ENCODE data around the gene LRRC7. TPM values are rescaled to one million over a fixed set of nuclear protein-coding genes. Genes with fewer than 3 reads are reported as not detected.

Gene LRRC7
- total and polyA plus RNA-seq, 2 of the 13 experiments (the other 11 are each of a cell fraction or from before 2014, with no cell fraction given), result not detected

- no peak for TF ChIP-seq THAP9 (CRISPR knock-in tag; IDR thresholded peaks at IDR 0.05; ENCODE audit: borderline replicate concordance)
- no peak for TF ChIP-seq SRF (IDR thresholded peaks at IDR 0.05; ENCODE audit: low read depth, low read length)
- no peak for TF ChIP-seq POGZ (CRISPR knock-in tag; IDR thresholded peaks at IDR 0.05)
- no peak for TF ChIP-seq HOXA7 (CRISPR knock-in tag; IDR thresholded peaks at IDR 0.05)
- no peak for TF ChIP-seq ZNF10 (CRISPR knock-in tag; IDR thresholded peaks at IDR 0.05; ENCODE audit: borderline replicate concordance, low read depth)
- no peak for TF ChIP-seq ZBTB2 (CRISPR knock-in tag; IDR thresholded peaks at IDR 0.05; ENCODE audit: low read depth)
- TF ChIP-seq TFE3 (CRISPR knock-in tag; IDR thresholded peaks at IDR 0.05), result no peak
- no peak for TF ChIP-seq ZNF33A (CRISPR knock-in tag; IDR thresholded peaks at IDR 0.05; ENCODE audit: borderline replicate concordance)
- no peak for TF ChIP-seq MEIS2 (CRISPR knock-in tag; IDR thresholded peaks at IDR 0.05)
Observed at GRCh38 chr1:70109241-70109640, 541.5 kb downstream of the LRRC7 start (continued).

Measured in HepG2 (cell line).